OCI-LY7 (cell line): ENCODE data around the gene CPNE5. TPM values are rescaled to one million over a fixed set of nuclear protein-coding genes. Genes with fewer than 3 reads are reported as not detected.

Source experiments
- BruUV-seq: library from RNA; stranded (reverse); fragments of 400-500 nt; replicated peaks from 2 replicates; lab custom pipeline; 2021; lab: Mats Ljungman, UMichigan
- CTCF ChIA-PET: fragments of 300-600 bp; sonication (Branson Sonifier 250); formaldehyde crosslinking; loops from one replicate; lab custom pipeline; 2022; ENCODE audit warnings: antibody characterized with exemption; ENCODE audit not compliant: unreplicated experiment; lab: Charles Lee
- POLR2A ChIA-PET: fragments of 300-600 bp; sonication (Branson Sonifier 250); formaldehyde crosslinking; loops from one replicate; lab custom pipeline; 2022; ENCODE audit warnings: antibody characterized with exemption; lab: Charles Lee
- DNase-seq: peaks from one replicate; pipeline ENCODE4 v3.0.0-alpha.2; 2015; ENCODE audit warnings: low spot score
- H2AFZ ChIP-seq: fragments of 200-600 bp; sonication (generic), shearing (Covaris generic); 2 replicates; pipeline ENCODE4 v1.6.1; 2014; ENCODE audit warnings: mild to moderate bottlenecking, antibody characterized with exemption, low read length, moderate library complexity
- H3K27ac ChIP-seq: fragments of 200-600 bp; sonication (generic); 2 replicates; pipeline ENCODE4 v1.5.1; 2014; ENCODE audit warnings: mixed run types, low read depth, mild to moderate bottlenecking, moderate library complexity, low read length, inconsistent platforms; ENCODE audit not compliant: poor library complexity, severe bottlenecking
- H3K36me3 ChIP-seq: fragments of 200-600 bp; sonication (generic); 2 replicates; pipeline ENCODE4 v1.6.1; 2014; ENCODE audit warnings: mild to moderate bottlenecking, antibody characterized with exemption, low read length, moderate library complexity, mixed read lengths; ENCODE audit not compliant: insufficient read depth
- H3K4me1 ChIP-seq: fragments of 200-600 bp; sonication (generic); 2 replicates; pipeline ENCODE4 v1.5.1; 2014; ENCODE audit warnings: mild to moderate bottlenecking, low read length; ENCODE audit not compliant: insufficient read depth, poor library complexity, severe bottlenecking
- H3K4me2 ChIP-seq: fragments of 200-600 bp; sonication (generic); 2 replicates; pipeline ENCODE4 v1.6.1; 2014; ENCODE audit warnings: mild to moderate bottlenecking, low read length
- H3K4me3 ChIP-seq: fragments of 200-600 bp; sonication (generic); 2 replicates; pipeline ENCODE4 v1.5.1; 2014; ENCODE audit warnings: mild to moderate bottlenecking, low read depth, low read length; ENCODE audit not compliant: poor library complexity, severe bottlenecking
- H3K79me2 ChIP-seq: fragments of 200-600 bp; sonication (generic); 2 replicates; pipeline ENCODE4 v1.6.1; 2016; ENCODE audit warnings: low read depth, mild to moderate bottlenecking, low read length, moderate library complexity, mixed read lengths; ENCODE audit not compliant: insufficient read depth
- H3K9me2 ChIP-seq: fragments of 200-600 bp; sonication (generic); 2 replicates; pipeline ENCODE4 v1.6.1; 2016; ENCODE audit warnings: mild to moderate bottlenecking, low read length, mixed read lengths; ENCODE audit not compliant: insufficient read depth
- H3K9me3 ChIP-seq: fragments of 200-600 bp; sonication (generic); 2 replicates; pipeline ENCODE4 v1.6.1; 2014; ENCODE audit warnings: mild to moderate bottlenecking, mixed run types, low read length, mixed read lengths
- H4K20me1 ChIP-seq: fragments of 200-600 bp; sonication (generic); 2 replicates; pipeline ENCODE4 v1.6.1; 2014; ENCODE audit warnings: mild to moderate bottlenecking, antibody characterized with exemption, low read length, moderate library complexity, mixed read lengths; ENCODE audit not compliant: insufficient read depth
- EZH2phosphoT487 ChIP-seq: fragments of 200-600 bp; sonication (generic); IDR thresholded peaks from 2 replicates; pipeline ENCODE4 v1.6.1; 2018; ENCODE audit warnings: low read depth, borderline replicate concordance, mild to moderate bottlenecking, mixed run types, antibody characterized with exemption, low read length, moderate library complexity, mixed read lengths
- intact Hi-C: fragments of 100-400 bp; cut with micrococcal nuclease; formaldehyde crosslinking; loops from one replicate; pipeline ENCODE4 v1.10.0; 2022; ENCODE audit not compliant: unreplicated experiment
- total RNA-seq, 2 experiments: library from RNA; depleted of rRNA in 1 of 2; stranded (reverse); fragments of >200 nt in 1 of 2; shearing (Covaris generic) in 1 of 2; gene quantifications; 2 replicates each; pipeline ENCODE4 v1.2.3, GENCODE V29; 2014 to 2022
- TF ChIP-seq, protein P1 (sequence below): fragments of 200-600 bp; sonication (generic); conservative IDR thresholded peaks from 2 replicates; pipeline ENCODE4 v1.5.1; 2014; ENCODE audit warnings: mild to moderate bottlenecking, antibody characterized with exemption, low read length, moderate library complexity, mixed read lengths

CPNE5 gene
- total RNA-seq, 2 experiments from 2014 or later, result 37.7 to 89.8 TPM

DNA sequence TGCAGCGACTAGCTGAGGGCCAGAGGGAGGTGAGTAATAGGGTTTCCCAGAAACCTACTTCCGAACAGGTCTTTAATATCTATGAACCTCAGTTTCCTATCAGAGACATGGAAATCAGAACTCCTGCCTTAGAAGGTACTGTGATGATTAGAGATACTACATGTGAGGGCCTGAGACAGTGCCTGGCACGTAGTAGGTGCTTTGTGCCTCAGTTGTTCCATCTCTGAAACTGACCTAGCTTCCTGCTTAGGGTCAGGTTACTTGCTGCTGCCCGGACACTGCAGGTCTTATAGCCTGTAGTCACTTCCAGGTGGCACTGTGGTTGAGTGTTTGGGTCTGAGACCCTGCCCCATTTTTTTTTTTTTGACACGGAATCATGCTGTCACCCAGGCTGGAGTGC is 120.7 kb downstream of the CPNE5 start:
- H3K79me2 ChIP-seq, result no peaks in the 10 kb centered on the region
- no peak overlapping the region for H3K4me3 ChIP-seq
- no peak overlapping the region for H3K27ac ChIP-seq
- H3K9me3 ChIP-seq, result no peaks in the 10 kb centered on the region
- DNase-seq, result no peak
- no peaks in the 10 kb centered on the region for H3K36me3 ChIP-seq
- no TSS peak for BruUV-seq
- no peaks in the 10 kb centered on the region for H3K9me2 ChIP-seq
- H3K4me1 ChIP-seq, result peaks cover 25% of the 10 kb centered on the region
- H3K4me2 ChIP-seq, result no peak overlapping the region
- CTCF ChIA-PET, result no interaction called here
- no peak overlapping the region for H2AFZ ChIP-seq
- no peaks in the 10 kb centered on the region for H4K20me1 ChIP-seq
- POLR2A ChIA-PET, result interaction anchor here (0.6 to 2.0 kb wide), 7 partner anchors 9 to 477 kb away, joined by 3 to 20 read pairs (median 3); partner anchors contain the start of gene RAB44
- TF ChIP-seq, protein P1, sequence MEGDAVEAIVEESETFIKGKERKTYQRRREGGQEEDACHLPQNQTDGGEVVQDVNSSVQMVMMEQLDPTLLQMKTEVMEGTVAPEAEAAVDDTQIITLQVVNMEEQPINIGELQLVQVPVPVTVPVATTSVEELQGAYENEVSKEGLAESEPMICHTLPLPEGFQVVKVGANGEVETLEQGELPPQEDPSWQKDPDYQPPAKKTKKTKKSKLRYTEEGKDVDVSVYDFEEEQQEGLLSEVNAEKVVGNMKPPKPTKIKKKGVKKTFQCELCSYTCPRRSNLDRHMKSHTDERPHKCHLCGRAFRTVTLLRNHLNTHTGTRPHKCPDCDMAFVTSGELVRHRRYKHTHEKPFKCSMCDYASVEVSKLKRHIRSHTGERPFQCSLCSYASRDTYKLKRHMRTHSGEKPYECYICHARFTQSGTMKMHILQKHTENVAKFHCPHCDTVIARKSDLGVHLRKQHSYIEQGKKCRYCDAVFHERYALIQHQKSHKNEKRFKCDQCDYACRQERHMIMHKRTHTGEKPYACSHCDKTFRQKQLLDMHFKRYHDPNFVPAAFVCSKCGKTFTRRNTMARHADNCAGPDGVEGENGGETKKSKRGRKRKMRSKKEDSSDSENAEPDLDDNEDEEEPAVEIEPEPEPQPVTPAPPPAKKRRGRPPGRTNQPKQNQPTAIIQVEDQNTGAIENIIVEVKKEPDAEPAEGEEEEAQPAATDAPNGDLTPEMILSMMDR, result no peak
- no peak for TF ChIP-seq EZH2phosphoT487
- intact Hi-C loops, result no loop called here

GRCh38 chr6:36717871-36718540 is 121.2 kb downstream of the CPNE5 start:
- CTCF ChIA-PET, result interaction anchor here (0.7 kb wide), 1 partner anchor 35 kb away, joined by 3 read pairs; no protein-coding TSS in a partner anchor

More at GRCh38 chr6:36717871-36718540, 121.2 kb downstream of the CPNE5 start:
- Histone ChIP-seq H2AFZ (no peak overlapping the region), H3K9me3 (no peaks in the 10 kb centered on the region), H3K27ac (no peak overlapping the region), H3K79me2 (no peaks in the 10 kb centered on the region), H3K4me3 (no peak overlapping the region), H3K36me3 (no peaks in the 10 kb centered on the region), H3K4me2 (no peak overlapping the region), H4K20me1 (no peaks in the 10 kb centered on the region), H3K4me1 (peaks cover 25% of the 10 kb centered on the region), H3K9me2 (no peaks in the 10 kb centered on the region)
- POLR2A ChIA-PET, result interaction anchor here (0.6 to 1.1 kb wide), 3 partner anchors 20 to 108 kb away, joined by 3 to 4 read pairs (median 3); partner anchors contain the start of gene RAB44
- TF ChIP-seq EZH2phosphoT487, result no peak
- TF ChIP-seq, protein P1, result no peak
- DNase-seq, result no peak
- BruUV-seq, result no TSS peak
- intact Hi-C loops, result no loop called here
